Activated CD4-positive, CD25-positive, alpha-beta regulatory T cell treated with anti-CD3 and anti-CD28 coated beads, Interleukin-2, amount 50 U/mL, for 16 hours (primary cell): ENCODE data around the gene TMEM94.
"Not testable (repeated sequence)": the region's sequence is repeated elsewhere in the genome, so short reads cannot be mapped to it uniquely, and the experiment has no call there.

Experiments used
- DNase-seq: peaks from one replicate; pipeline ENCODE4 v3.0.0-alpha.2; 2020; ENCODE audit warnings: low read depth, low spot score

The TMEM94 gene

DNA sequence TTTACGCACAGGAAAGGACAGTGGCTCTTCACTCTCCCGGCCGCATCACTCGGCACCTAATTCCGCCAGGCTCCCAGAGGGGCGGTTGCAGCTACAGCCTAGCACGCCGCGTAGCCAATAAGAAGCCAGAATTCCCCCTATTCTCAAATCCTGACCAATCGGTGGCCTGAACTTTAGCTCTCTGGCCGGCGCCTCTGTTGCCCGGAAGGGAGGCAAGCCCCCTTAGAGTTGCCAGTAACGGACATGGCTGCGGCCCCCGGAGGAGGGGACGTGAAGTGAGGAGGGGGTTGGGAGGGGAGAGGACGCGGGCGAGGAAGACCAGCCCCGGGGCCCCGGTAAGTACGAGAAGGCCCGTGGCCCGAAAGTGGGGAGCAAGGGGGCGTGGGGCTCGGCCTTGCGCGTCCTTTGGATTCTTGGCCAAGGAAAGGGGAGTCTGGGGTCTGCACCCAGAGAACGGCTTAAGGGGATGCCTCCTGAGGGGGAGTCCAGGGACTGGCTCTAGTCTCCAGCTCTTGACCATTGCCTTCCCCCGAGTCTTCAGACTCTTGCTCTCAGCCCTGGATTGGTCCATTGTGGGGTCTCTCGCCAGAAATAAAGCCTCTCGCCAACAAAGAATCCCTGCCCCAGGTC lies at the start of gene TMEM94:
Gene TMEM94 (plus strand): TSS at position 219 of the 630 bp plus-strand sequence. CDS start 15,271 bp downstream, outside the sequence.
- peak; percentile 81 for DNase-seq

DNA sequence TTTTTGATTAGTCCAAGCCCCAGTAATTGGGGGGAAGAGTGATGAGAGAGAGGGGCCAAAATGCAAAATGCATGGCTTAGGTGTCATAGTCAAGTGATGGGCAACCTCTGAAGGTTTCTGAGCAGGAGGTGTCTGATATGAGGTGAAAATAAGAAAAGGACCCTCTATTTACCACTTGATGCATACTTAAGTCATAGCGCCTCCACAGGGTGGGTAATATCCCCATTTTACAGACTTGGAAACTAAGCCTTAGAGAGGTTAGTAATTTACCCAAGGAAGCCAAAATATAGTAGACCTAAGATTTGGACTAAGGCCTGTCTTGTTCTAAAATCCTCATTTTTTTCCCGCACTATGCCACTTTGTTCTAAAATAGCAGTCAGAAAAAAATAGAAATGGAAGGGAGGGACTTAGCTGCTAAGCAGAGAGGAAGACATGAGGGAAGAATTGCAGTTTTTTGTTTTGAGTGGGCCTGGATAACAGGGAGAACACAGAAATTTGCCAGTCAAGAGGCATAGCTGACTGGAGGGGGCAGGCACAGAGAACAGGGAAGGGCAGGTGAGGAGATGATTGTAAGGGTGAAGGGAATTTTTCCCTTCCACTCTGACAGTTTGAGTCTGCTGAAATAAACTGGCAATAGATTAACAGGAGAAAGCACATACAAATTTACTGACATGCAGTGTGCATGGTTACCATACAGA lies 48.6 kb upstream of the TMEM94 start:
- no peak for DNase-seq

DNA sequence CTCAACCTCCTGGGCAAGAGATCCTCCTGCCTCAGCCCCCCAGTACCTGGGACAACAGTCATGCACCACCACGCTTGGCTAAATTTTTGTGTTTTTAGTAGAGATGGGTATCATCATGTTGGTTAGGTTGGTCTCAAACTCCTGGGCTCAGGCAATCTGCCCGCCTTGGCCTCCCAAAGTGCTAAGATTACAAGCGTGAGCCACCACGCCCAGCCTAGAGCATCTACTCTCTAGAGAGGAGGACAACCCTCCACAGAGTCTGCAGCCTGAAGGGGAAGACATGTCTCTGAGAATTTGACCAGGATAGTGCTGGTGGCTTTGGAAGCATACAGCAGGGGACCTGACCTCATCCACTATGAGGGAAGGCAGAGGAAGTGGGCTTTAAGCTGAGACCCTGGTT lies 46.3 kb upstream of the TMEM94 start:
- no peak for DNase-seq

GRCh38 chr17:75411328-75412067 lies 44.9 kb upstream of the TMEM94 start:
- no peak for DNase-seq

DNA sequence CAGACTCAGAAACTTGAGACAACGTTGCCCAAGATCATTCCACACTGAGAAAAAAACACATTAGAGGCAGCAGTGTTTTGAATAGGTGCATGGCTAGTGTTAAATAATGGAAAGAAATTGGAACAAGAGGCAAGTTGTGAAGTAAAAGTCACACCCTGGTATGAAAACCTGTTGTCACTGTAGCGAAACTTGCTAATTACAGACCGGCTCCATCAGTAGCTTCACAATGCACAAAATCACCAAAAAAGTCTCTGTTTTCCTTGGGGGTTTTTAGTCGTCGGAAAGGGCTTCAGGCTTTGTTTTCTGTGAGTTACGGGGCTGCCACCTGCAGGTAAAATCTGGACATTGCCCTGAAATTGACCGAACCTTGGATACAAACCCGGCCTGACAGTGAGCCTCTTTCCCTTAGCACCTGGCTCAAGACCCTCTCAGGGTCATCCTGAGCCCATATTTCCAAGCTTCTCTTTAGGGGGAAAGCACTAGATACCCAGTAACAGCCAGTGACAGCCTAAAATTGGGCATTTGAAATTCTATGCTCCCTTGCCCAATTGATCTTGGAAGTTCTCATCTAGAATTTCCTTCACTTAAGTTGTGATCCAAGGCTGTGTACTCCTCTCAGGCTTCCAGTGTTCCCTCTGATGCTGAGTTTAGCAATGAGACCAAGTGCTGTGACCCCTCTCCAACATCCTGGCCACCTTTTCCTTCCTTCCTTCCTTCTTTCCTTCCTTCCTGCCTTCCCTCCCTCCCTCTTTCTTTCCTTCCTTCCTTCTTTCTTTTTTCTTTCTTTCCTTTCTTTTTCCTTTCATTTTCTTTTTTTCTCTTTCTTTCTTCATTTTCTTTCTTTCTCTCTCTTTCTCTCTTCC lies 43.7 kb upstream of the TMEM94 start:
- DNase-seq = peak; percentile 38

- DNase-seq = no peak
Measured at GRCh38 chr17:75414488-75414887, 41.9 kb upstream of the TMEM94 start.

- no peak for DNase-seq
Measured at GRCh38 chr17:75416006-75416405, 40.4 kb upstream of the TMEM94 start.

GRCh38 chr17:75417054-75417580 lies 39.3 kb upstream of the TMEM94 start:
- DNase-seq = no peak

GRCh38 chr17:75418531-75418930 lies 37.9 kb upstream of the TMEM94 start:
- DNase-seq = no peak

DNA sequence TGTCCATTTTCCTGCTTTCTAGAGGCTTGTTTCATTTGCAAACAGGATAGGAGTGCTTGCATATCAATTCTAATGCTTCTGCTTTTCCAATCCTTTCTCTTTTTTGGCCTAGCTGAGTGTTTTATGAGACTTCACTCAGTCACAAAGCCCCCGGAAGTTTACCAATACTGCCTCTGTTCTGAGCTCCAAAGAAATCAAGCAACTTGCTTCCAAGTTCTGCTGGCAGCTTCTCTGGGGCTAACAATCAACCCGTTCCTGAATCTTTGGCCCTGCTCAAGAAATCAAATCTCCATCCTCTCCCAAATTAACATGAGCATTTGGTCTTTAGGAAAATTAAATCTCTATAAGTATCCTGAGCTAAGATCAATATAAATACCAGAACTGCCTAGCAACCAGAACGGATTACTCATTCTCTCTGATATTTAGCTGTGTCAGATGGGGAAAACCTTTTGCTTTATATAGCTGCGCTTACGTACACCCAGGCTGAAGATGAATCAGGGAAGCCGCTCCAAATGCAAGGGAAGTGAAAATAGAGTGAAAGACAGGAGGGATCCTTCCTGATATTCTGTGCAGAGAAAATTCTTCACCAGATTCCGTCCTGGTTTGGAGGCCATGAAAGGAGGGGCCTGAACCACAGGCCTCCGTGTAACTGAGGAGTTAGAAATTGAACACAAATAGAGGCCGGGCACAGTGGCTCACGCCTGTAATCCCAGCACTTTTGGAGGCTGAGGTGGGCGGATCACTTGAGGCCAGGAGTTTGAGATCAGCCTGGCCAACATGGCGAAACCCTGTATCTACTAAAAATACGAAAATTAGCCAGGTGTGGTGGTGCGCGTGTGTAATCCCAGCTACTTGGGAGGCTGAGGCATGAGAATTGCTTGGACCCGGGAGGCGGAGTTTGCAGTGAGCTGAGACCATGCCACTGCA lies 27.6 kb upstream of the TMEM94 start:
- no peak for DNase-seq

DNA sequence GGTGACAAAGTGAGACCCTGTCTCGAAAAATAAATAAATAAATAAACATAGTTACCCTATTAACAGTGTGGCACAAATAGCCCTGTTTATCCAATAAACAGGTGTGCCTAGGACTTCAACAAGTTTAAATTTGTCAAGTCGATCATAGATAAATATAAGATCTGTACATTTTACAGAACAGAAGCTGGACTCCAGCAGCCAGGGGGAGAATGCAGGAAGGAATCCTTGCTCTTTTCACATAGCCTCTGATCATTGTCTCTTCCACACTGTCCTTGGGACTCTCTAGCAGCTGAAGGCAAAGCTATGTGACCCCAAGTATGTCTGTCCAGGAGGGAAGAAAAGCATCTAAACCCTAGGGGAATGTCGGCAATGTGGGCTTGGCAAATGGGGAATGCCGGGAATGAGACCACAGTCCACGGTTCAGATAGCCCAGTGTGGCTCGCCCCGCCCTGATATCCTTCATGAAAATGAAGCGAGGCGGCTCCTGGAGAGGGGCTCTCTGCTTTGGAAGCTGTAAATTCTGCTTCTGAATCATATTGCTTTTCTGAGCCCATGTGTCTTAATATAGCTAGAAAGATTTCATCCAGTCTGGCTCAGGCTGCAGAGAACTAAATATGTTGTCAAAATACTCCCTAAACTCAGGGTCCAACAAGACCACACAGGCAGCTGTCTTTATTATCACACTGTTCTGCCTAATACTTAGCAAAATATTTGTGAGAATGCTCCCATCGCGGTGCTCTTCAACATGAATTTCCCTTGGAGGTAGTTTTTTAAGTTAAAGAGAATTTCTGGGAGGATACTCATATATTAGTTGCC lies 26.1 kb upstream of the TMEM94 start:
- no peak for DNase-seq

- DNase-seq = no peak
Measured at GRCh38 chr17:75433218-75433783, 23.1 kb upstream of the TMEM94 start.

DNA sequence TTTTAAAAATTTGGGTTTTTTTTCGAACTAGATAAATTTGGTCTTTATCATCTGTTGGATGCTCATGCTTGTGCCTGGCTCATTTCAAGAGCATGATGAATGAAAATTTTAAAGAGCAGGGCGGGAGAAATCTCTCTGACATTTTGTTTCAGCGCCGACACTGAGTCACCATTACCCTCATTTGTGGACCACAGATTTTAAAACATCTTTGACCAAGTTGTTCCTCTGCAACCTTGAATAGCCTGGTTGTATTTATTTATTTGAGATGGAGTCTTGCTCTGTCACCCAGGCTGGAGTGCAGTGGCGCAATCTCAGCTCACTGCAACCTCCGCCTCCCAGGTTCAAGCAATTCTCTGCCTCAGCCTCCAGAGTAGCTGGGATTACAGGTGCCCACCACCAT lies 22.0 kb upstream of the TMEM94 start:
- not testable (repeated sequence) for DNase-seq

DNA sequence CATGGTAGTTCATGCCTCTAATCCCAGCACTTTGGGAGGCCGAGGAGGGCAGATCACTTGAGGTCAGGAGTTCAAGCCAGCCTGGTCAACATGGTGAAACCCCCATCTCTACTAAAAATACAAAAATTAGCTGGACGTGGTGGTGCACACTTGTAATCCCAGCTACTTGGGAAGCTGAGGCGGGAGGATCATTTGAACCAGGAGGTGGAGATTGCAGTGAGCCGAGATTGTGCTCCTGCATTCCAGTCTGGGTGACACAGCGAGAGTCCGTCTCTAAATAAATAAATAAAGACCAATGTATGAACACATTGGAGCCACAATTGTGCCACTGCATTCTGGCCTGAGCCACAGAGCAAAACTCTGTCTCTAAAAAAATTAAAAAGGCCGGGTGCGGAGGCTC lies 19.0 kb upstream of the TMEM94 start:
- not testable (repeated sequence) for DNase-seq

GRCh38 chr17:75439287-75439686 lies 17.1 kb upstream of the TMEM94 start:
- DNase-seq = no peak

DNA sequence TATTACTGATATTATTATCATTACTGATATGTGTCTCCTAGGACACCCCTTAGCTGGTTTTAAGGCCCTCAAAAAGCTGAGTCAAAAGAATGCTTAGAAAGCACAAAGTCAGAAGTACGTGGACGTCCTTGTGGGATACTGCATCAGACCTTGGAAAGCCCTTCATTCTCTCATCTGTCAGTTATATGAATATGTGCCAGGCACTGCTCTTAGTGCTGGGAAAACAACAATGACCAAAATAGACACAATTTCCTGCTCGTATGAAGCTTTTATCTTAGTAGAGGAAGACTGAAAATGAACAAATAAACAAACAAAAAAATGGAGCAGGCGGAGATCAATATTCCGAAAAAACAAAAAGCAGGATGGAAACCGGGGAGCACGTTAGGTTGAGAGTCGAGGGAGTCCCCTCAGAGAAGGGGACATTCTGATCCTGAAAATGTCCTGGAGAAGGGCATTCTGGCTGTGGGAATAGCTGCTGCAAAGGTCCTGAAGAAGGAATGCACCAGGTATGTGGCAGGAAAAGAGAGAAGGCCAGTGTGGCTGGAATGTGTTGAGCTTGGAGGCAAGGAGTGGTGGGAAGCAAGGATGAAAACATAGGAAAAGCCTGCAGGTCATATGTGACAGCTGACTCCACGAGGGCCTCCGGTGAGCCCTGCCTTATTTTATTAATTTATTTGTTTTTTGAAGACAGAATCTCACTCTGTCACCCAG lies 15.5 kb upstream of the TMEM94 start:
- no peak for DNase-seq

DNA sequence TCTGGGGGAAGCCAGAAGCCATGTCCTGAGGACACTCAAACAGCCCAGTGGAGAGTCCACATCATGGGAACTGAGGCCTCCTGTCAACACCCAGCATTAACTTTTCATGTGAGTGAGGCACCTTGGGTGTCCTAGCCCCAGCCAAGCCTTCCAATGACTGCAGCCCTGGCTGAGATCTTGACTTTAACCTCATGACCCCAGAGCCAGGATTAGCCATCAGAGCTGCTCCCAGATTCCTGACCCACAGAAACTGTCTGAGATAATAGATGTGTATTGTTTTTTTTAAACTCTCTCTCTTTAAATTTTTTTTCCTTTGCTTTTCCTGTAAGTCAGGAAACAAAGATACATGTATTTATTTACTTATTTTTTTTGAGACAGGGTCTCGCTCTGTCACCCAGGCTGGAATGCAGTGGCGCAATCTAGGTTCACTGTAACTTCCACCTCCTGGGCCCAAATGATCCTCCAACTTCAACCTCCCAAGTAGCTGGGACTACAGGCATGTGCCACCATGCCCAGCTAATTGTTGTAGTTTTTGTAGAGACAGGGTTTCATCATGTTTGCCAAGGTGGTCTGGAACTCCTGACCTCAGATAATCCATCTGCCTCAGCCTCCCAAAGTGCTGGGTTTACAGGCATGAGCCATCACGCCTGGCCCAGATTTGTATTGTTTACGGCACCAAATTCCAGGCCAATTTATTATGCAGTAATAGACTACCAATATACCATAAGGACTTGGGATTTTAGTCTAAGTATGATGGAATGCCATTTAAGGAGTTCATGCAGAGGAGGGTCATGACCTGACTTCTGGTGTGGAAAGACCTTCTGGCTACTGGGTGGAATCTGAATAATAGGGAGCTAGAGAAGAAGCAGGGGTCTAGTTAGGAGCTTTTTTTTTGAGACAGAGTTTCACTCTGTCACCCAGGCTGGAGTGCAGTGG lies 14.0 kb upstream of the TMEM94 start:
- DNase-seq = no peak
